Activated T-helper 1 cell treated with anti-CD3 and anti-CD28 coated beads, Interleukin-2, amount 50 U/mL, for 16 hours (primary cell): ENCODE measurements around the gene UGT1A9.
"Not testable (repeated sequence)": the region's sequence is repeated elsewhere in the genome, so short reads cannot be mapped to it uniquely, and the experiment has no call there.

ENCODE experiments used
- DNase-seq, 2 donors: peaks; one replicate each; pipeline ENCODE4 v3.0.0-alpha.2; 2020; ENCODE audit warnings: low read depth in 1 of 2, low spot score in 1 of 2

Gene UGT1A9

DNA sequence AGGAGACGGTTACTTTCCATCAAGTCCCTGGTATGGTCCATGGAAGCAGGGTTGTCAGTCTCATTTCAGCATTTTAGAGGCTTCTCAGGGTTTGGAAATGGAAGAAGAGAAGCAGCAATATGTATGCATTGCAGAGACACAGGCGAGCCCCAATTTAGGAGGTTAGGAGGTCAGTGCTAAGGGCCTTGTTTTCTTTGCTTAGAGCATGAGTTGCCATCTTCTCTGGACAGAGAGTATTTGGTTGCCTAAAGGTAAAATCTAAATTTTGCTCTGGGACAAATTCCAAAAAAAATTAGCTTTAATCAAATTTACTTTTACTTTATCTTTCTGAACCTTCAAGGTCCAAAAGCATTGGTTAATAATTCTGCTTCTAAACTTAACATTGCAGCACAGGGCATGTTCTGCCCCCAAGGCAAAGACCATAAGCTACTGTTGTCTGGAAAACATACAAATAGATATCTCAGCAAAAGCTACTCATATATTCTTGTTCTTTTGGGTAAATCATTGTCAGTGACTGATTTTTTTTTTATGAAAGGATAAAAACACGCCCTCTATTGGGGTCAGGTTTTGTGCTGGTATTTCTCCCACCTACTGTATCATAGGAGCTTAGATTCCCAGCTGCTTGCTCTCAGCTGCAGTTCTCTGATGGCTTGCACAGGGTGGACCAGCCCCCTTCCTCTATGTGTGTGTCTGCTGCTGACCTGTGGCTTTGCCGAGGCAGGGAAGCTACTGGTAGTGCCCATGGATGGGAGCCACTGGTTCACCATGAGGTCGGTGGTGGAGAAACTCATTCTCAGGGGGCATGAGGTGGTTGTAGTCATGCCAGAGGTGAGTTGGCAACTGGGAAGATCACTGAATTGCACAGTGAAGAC, at the start of gene UGT1A9:
Gene UGT1A9 (plus strand): TSS at position 609 of the 872 bp plus-strand sequence. CDS start 37 bp downstream, at position 646.
- no peak for DNase-seq

DNA sequence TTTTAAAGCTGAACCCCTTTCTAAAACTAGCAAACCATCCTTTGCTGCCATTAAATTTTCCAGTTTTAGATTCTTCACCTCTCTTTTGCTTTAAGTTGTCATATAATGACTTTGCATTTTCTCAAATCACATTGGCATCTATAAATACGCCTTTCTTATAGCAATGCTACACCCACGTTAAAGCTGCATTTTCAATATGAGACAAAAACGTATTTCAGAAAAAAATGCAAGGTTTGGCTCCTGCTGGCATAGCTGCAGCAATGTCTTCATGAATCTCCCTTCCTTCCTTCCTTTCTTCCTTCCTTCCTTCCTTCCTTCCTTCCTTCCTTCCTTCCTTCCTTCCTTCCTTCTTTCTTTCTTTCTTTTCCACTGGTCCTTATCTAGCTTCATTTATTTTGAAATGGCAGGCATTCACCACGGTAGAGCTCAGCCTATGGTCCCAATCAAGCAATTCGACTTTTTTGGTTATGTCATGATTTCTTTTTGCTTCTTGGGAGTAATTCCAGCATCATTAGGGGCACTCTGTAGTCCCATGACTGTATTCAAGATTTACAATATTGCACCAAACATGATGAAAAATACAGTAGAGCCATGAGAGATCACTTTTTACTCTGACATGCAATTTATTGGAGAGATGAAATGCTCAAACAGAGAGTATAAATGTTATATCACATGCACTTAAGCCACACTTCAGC, 44.2 kb upstream of the UGT1A9 start:
- no peak for DNase-seq

DNA sequence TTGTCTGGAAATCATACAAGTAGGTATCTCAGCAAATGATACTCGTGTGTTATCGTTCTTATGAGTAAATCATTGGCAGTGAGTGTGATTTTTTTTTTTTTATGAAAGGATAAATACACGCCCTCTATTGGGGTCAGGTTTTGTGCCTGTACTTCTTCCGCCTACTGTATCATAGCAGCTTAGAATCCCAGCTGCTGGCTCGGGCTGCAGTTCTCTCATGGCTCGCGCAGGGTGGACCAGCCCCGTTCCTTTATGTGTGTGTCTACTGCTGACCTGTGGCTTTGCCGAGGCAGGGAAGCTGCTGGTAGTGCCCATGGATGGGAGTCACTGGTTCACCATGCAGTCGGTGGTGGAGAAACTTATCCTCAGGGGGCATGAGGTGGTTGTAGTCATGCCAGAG, 35.4 kb upstream of the UGT1A9 start, which contains the start of gene UGT1A10:
Gene UGT1A10 (plus strand): TSS at position 143 of the 400 bp plus-strand sequence. CDS start 75 bp downstream, at position 218.
- DNase-seq, result not testable (repeated sequence)

DNA sequence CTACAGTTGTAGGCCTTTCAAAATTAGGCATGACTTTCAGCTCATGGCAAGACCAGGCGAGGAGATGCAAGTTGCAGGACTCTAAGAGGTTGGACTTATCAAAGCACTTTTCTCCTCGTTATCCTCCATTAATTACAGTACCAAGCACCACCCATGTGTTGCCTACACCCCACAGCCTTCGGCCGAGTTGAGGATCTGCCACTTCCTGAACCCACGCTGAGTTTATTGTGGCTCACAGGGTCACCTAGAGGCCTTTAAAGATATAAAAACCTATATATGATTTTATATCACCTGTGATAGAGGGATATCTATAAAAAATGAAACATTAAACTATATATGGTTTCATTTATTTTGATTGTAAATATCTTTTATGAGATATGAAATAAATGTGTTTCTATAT, 32.9 kb upstream of the UGT1A9 start:
- no peak for DNase-seq

DNA sequence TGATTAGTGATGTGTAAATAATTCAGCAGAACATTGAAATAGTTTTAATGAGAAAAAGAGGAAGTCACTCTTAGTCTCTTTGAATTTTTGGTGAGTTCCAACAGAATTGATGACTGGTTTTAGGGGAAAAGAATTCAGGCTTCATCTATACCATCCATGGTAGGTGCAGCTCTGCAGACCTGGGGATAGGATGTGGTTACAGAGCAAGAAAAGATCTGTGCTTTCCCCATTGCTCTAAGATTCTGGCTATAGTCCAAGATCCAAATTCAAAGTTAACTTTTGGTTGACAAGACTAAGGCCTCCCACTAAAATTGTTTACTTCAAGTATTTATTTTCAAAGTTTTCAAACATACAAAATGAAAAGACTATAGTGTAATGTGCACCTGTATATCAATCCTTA, 31.8 kb upstream of the UGT1A9 start:
- DNase-seq, result no peak

DNA sequence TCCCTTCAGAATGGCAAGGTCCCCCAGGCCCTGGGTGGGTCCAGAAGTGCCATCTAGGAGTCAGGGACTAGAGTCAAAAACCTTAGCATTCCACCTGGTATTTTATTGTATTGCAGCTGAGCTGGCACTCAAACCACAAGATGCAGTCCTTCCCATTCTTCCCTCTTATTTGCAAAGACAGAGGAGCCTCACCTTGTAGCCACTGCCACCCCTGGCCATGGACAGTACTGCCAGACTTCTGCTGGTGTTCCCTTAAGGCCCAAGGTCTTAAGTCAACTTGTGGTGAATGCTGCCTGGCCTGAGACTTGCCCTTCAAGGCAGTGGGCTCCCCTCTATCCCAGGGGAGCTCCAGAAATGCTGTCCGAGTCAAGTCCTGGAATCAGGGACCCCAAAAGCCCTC, 28.6 kb upstream of the UGT1A9 start:
- no peak for DNase-seq

DNA sequence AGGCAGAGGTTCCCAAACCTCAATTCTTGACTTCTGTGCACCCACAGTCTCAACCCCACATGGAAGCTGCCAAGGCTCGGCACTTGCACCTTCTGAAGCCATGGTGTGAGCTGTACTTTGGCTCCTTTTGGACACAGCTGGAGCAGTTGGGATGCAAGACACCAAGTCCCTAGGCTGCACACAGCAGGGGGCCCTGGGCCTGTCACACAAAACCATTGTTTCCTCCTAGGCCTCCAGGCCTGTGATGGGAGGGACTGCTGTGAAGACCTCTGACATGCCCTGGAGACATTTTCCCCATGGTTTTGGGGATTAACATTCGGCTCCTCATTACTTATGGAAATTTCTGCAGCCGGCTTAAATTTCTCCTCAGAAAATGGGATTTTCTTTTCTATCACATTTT, 25.7 kb upstream of the UGT1A9 start:
- not testable (repeated sequence) for DNase-seq

DNA sequence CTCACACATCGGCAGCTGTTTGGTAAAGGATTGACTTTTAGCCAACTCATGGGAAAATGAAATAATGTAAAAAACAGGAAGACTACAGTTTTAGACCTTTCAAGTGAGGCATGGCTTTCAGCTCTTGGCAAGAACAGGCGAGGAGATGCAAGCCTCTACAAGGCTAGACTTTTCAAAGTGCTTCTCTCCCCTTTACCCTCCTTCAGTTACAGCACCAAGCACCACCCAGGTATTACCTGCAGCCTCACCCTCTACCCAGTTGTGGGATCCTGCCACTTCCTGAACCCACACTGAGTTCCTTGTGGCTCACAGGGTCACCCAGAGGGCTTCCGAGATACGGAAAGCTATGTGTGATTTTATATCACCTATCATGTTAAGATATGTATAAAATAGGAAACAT, 20.7 kb upstream of the UGT1A9 start:
- DNase-seq, result no peak

DNA sequence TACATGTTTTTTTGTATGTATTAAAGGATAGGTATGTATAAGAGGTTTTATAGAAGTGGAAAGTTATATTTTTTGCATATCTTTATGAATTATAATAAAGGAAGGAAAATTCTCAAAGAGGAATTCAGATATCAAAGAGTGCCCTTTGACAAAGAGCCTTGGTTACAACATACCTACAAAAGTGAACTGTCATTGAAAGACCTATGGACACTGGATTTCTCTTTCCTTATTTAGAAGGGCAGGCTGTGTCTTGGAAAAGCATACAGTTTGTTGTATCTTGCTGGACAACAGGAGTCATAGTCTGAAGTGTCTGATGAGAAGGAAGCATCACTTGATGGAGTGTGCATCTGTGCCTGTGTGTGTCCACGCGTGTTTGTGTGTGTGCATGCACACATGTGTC, 20.3 kb upstream of the UGT1A9 start:
- DNase-seq, result no peak

DNA sequence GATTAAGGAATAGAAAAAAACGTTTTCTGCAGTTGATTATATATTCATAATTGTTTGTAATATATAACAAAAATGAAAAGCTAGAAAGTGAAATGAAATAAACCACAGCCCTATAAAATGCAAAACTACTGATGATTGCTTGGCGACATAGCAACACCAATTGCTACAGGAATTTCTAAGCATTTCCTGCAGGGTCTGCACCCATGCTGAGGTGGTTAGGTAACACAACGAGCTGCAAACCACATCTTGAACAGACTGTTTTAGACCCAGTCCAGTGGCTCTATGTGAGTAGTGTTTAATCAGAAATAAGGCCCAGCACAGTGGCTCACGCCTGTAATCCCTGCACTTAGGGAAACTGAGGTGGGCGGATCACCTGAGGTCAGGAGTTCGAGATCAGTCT, 17.2 kb upstream of the UGT1A9 start:
- no peak for DNase-seq

DNA sequence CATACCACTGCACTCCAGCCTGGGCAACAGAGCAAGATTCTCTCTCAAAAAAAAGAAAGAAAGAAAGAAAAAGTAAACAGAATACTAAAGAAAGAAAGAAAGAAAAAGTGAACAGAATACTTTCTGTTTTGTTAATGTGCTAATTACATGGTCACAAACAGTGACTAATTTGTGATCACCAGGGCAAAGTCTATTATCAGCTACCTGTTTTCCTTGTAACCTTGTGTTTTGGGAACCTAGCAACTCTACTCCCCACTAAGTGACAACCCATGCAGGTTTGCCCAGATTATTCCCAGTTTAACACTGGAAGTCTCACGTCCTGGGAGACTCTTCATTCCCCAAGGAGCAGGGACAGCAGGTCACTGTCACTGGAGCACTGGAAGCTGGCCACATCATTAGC, 16.7 kb upstream of the UGT1A9 start:
- DNase-seq, result no peak

DNA sequence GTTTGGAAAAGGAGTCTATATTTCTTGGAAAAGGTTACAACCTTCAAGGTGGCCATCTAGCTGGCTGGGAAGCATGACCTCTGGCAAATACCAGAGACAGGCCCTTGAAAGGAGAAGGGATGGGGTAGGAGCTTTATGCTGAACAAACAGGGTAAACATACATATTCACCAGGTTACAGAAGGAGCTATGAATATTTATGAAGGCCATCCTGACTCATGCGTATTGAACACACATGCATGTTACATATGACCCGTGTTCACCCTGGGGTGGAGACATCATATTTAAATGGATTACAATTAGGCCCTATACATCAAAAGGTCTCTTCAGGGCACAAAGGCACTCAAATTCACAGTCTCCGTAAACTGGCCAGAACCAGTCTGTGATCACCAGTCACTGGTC, 15.8 kb upstream of the UGT1A9 start:
- DNase-seq, result not testable (repeated sequence)

DNA sequence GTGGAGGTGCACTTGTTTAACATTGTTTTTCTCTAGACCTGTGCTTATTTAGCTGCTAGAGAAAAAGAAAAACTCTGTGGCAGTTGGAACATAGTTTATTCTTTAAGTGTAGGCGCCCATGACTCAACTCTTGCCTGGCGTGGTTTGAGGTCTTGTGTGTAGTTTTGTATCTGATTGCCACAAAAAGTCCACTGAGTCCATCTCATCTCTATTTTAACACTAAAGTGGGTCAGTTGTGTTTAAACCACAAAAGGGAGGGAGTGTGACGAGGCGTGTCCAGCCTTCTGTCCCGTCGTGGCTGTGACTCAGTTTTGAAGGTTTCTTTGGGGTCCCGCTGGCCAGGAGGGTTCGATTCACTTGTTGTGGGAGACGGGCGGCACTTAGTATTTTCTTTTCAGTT, 15.3 kb upstream of the UGT1A9 start:
- no peak for DNase-seq

DNA sequence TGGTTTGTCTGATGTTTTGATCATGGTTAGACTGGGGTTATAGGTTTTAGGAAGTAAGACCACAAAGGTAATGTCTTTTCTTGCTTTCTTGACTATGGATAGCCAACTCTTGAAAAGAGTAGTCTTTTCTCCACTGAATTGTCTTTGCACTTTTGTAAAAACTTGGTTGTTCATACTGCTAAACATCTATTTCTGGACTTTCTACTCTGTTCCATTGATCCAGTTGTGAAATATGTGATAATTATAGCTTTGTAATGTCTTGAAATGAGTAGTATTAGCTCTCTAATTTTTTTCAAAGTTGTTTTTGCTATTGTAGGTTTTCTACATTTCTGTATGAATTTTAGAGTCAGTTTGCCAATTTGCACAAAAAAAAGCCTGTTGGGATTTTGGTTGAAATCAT, 13.1 kb upstream of the UGT1A9 start:
- DNase-seq, result no peak

DNA sequence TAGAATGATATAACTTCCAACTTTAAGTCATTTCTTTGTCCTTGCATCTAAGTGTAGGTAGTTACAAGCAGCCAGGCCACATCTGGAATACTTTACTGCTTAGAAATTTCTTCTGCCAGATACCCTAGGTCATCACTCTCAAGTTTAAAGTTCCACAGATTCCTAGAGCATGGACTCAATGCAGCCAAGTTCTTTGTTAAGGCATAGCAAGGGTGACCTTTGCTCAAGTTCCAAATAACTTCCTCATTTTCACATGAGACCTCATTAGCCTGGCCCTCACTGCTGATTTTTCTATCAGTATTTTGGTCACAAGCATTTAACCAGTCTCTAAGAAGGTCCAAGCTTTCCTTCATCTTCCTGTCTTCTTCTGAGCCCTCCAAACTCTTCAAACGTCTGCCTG, 7.8 kb upstream of the UGT1A9 start:
- DNase-seq, result no peak

DNA sequence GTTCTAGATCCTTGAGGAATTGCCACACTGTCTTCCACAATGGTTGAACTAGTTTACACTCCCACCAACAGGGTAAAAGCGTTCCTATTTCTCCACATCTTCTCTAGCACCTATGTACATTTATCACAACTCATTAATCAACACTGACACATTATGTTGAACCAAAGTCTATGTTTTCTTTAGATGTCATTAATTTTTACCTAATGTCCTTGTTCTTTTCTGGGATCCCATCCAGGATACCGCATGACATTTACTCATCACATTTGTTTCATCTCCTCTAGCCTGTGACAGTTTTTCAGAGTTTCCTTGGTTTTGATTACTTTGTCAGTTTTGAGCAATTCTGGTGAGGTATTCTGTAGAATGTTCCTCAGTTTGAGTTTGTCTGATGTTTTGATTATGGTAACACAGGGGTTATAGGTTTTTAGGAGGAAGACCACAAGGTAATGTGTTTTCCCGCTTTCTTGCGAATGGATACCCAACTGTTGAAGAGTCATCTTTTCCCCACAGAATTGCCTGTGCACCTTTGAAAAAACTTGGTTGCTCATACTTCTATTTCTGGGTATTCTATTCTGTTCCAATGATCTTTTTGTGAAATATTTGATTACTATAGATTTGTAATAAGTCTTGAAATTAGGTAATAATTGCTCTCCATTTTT, 3.0 kb upstream of the UGT1A9 start:
- no peak for DNase-seq

DNA sequence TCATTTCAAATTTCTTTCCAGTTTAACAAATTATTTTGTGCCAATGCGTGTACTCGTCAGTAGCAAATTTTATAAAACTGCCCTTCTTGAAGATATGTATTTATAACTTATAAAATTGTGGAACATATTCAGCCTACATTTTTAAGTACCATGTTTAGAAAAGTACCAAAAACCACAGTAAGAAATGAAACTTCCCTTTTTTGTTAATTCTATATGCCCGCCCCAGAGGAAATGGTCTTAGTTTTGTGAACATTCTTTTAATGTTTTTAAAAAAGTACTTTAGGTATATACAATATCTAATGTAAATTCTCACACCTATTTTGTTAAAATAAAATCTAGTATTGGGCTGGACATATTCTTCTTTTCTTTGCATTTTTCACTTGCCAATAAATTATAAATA, 1.2 kb downstream of the UGT1A9 start:
- no peak for DNase-seq

DNA sequence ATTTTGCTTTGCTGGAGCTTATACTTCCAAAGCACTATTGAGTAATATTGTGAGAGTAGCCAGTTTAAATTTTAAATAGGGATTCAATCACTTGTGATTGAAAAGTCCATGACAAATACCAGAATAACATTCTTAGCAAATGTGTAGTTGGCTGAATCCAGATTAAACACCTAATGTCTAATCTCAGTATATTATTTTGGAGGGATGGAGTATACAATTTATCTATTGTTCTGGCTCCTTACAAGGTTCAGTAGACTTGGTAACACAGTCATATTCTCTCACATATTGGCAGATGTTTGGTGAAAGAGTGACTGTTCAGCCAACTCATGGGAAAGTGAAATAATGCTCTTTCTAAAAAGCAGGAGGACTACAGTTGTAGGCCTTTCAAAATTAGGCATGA, 2.2 kb downstream of the UGT1A9 start:
- no peak for DNase-seq

DNA sequence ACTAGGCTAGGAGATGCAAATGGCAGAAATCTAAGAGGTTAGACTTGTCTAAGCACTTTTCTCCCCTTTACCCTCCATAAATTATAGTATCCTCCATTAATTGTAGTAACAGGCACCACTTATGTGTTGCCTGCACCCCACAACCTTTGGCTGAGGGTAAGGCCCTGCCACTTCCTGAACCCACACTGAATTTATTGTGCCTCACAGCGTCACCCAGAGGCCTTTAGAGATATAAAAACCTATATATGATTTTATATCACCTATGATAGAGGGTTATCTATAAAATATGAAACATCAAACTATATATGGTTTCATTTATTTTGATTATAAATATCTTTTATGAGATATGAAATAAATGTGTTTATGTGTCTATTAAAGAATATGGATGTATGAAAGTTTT, 2.6 kb downstream of the UGT1A9 start:
- DNase-seq, result no peak

DNA sequence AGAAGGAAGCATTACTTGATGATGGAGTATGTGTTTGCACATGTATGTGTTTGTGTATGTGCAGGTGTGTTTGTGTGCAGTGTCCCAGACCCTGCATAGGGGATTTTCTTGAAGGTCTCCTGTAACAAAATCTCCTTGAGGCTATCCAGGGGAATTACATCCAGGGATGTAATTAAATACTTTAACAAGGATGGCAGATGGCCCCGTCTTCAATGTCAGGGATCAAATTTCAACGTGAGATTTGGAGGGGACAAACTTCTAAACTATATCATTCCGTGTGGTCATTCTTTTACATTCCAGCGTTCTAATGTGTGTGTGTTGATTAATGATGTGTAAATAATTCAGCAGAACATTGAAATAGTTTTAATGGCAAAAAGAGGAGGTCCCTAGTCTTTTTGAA, 3.3 kb downstream of the UGT1A9 start:
- DNase-seq, result no peak

DNA sequence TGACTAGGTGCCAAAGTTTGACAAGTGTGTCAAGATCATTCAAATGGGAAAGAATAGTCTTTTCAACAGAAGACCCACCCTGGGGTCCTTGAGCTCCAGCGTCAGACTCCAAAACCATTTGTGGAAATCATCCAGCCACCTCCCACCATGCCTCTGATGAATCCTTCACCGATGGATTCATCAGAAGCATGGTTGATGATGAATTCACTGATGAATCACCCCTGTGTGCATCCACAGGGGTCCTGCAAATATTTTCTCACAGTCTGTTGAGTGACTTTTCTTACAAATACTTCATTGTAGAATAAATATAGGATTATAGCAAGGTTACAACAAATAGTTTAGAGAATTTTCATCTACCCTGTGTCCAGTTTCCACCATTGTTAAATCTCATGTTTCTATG, 4.3 kb downstream of the UGT1A9 start:
- DNase-seq, result no peak

DNA sequence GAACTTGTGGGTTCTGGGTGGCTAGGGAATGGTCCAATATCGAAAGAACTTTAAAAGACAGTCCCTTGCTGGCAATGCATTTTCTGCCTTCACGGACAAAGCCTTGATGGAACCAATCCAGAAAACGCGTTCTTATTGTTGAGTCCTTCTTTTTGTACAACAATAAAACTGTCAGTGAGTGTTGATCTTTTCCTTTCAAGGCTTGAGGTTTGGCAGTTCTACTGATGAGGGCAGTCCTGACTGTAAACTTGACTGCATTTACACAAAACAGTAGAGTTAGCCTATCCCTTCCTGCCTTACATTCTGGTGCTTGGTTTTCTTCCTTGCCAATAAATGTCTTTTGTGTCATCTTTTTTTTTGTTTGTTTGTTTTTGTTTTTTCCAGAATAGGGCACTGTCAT, 7.5 kb downstream of the UGT1A9 start:
- DNase-seq, result no peak
